ENCODE measurements around the gene MRPS6.

- TF ChIP-seq POLR2A (IDR thresholded peaks at IDR 0.05; ENCODE audit: low read length) = no peak
- TF ChIP-seq GATA1 (IDR thresholded peaks at IDR 0.05; ENCODE audit: low read depth, low read length) = no peak
These were observed 101.1 kb downstream of the MRPS6 start for GRCh38 chr21:34174470-34174869.
